NK-92 (cell line): ENCODE results near the gene DGAT2L6.

Experiments
- DNase-seq: peaks from one replicate; lab custom pipeline; 2025; ENCODE audit not compliant: unreplicated experiment; lab: John Stamatoyannopoulos, UW

Gene DGAT2L6, protein sequence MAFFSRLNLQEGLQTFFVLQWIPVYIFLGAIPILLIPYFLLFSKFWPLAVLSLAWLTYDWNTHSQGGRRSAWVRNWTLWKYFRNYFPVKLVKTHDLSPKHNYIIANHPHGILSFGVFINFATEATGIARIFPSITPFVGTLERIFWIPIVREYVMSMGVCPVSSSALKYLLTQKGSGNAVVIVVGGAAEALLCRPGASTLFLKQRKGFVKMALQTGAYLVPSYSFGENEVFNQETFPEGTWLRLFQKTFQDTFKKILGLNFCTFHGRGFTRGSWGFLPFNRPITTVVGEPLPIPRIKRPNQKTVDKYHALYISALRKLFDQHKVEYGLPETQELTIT

DNA sequence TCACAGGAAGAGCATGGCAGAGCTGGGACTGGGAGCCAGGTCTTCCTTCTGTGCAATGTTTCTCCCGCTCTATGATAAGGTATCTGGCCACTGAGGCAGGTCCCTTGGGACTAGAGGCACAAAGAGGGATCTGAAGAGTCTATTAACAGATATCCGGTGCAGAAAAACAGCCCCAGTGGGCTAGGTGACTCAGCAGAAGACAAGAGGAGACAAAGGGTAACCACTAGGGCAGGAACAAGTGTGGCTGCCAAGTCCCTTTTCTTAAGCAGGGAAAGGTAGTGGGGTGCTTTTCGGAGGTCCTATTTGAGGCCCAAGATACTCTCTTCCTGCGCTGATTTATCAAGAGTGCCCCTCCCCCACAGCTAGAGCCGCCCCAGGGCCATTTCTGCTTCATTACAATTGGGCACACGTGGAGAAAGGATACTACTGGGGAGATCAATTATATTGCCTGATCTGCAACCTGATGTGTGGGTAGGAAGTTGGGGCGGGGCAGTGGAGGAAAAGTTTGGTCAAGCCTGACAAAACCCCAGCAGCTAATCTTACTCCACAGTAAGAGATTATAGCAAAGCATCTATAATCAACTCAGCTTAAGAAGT lies at the start of gene DGAT2L6:
Gene DGAT2L6, plus strand, starts transcription at position 546 of the 596 bp plus-strand sequence. CDS start 100 bp downstream, outside the sequence.
- DNase-seq, result no peak

DNA sequence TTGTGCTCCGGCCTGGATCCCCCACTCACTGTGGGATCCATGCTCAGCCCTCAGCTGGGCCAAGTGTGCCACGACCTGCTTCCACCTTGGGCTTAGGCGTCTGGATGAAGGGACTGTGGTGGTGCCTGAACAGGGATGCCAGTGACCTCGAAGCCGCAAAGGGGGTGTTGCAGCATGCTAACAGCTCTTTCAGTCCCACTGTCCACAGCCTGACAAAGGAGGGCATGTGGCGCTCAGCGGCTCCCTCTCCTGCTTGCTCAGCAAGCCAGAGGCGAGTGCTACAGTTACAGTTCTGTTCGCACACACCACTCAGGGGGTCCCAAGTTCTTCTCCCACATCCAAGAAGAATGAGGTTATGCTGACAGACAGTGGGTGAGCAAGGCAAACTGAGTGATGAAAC lies 49.2 kb upstream of the DGAT2L6 start:
- DNase-seq, result no peak

DNA sequence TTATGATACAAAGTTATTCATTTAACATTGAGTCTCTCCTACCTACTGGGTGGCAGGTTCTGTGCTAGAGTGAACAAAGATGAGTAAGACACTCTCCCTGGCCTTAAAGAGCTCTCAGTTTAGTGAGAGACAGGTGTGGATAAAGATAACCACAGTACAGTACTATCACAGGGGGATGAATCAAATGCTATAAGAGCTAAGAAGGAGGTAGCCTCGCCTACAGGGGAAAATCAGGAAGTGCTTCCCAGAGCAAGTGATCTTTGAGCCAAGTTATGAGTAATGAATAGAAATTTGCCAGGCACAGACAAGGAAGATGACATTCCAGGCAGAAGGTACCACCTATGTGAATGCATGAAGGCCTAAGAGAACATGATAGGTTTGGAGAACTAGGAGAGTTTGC lies 47.5 kb upstream of the DGAT2L6 start:
- no peak for DNase-seq

DNA sequence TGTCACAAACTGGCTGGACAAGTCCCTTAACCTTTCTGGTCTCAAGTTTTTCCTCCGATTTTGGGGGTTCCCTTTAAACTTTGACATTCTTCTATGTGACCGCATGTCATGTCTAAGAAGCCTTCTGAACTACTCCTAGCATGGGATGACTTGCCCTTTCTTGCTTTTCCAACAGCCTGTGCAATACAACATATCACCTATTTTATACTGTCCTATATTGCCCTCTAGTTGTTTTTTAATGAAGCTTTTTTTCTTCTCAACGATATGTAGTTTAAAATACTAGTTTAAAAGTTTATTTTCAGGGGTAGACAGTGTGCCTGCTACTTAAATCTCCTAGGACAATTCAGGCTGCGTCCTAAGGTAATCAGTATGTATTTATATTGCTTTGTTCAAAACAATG lies 45.1 kb upstream of the DGAT2L6 start:
- DNase-seq, result no peak

DNA sequence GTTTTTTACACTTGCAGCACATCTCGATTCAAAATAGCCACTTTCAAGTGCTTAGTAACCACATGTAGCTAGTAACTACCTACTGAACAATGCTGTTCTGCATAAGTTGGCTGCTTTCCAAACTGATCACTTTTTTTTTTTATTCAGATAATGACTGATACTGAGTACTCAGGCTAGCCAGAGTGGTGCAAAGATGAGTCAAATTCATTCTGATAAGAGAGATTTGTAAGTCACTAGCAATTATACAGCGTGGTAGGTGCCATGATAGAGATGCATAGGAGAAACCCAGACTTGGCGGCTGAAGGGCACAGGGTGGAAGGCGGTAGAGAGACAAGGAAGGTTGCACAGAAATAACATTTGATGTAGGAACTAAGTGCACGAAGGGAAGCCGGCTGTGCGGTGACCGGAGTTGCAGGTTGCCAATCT lies 44.4 kb upstream of the DGAT2L6 start:
- no peak for DNase-seq

DNA sequence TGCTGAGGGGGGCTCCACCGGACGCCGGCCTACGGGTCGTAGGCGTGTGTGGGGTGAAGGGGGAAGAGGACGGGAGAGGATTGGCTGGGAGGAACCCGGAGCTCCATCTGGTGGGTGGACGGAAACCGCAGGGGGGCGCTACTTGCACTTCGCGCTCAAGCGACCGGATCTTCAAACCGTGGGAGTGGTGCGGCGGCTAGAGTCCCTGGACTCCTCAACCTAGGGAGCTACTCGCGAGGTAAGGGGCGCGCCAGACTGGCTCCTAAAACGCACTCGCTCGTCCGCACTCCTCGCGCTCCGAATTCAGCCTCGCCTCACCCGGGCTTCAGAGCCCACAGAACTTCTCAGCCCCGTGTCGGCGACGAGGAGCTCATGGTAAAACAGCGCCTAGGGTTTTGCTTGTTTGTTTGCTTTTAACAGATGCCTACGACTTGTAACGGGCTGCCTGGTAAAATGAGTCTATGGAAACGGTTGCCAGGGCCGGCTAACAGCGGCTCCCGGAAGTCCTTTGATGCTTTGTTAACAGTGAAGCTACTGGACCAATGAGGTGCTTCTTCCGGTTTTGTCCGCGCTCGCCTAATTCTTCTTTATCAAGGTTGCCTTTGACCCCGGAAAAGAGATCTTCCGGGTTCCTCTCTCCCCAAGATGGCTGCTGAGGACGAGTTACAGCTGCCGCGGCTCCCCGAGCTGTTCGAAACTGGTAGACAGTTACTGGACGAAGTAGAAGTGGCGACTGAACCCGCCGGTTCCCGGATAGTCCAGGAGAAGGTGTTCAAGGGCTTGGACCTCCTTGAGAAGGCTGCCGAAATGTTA lies 43.8 kb upstream of the DGAT2L6 start, which contains the start of gene IGBP1:
Gene IGBP1, plus strand, starts transcription at position 145 of the 813 bp plus-strand sequence. Its CDS starts 501 bp downstream, at position 646.
- DNase-seq, result no peak

DNA sequence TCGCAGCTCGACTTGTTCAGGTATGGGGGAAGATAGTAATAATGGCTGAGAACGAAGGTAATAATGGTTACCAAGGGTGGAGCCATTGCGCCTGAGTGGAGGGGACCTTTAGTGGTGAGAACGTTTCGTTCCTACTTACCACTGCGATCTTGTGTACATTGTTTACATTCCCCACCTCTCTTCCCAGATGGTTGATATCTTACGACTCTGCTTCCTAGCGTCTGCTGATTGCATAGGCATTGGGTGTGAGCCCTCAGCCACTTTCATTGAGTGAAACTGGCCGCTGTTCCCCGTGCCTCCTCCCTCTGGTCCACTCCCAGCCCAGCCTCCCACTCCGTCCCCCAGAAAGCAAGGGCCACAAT lies 43.2 kb upstream of the DGAT2L6 start:
- DNase-seq, result no peak

DNA sequence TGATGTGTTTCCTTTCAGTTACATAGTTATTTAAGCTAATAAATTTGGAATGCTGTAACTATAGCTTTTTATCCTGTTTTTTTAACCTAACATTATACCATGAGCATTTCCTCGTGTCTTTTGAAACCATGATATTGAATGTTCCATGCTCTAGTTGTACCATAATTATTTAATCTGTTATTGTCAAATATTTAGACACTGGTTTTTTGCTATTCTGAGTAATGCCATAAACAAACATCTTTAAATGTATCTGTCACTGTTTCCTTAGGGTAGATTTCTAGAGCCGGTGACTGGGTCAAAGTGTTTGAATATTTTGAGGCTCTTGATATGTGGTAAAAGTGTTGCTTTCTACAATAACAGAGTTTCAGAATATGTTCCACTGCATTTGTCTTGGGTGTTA lies 38.7 kb upstream of the DGAT2L6 start:
- no peak for DNase-seq

DNA sequence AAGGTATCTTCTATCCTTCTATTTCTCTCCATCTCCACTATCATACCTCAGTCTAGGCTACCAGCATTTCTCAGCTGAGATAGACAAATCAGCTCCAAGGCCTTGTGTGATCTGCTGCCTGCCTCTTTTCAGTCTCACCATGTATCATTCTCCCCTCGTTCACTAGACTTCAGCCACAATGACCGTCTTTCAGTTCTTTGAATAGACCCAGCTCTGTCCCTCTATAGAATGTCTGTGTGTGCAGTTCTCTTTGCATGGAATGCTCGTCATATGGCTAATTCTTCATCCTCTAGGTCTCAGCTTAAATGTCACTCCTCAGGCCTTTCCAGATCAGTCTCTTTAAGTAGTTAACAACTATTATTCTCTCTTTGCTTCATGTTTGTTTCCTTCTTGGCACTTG lies 37.5 kb upstream of the DGAT2L6 start:
- no peak for DNase-seq

DNA sequence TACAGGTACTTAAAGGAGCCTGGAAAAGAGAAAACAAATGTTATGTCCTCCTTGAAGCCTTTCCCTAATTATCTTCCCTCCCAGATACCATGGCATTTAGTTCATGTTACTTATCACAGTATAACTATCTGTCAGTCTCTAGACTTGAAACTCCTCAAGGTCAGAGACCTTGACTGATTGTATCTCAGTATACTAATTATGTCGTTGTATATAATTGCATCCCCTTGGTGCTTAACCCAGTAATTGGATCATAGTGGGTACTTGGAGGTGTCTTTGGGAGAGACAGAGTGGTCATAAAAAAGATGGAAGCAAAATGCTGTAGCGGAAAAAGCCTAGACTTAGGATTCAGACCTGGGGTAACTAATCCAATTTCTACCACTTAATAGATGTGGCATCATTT lies 35.9 kb upstream of the DGAT2L6 start:
- no peak for DNase-seq

DNA sequence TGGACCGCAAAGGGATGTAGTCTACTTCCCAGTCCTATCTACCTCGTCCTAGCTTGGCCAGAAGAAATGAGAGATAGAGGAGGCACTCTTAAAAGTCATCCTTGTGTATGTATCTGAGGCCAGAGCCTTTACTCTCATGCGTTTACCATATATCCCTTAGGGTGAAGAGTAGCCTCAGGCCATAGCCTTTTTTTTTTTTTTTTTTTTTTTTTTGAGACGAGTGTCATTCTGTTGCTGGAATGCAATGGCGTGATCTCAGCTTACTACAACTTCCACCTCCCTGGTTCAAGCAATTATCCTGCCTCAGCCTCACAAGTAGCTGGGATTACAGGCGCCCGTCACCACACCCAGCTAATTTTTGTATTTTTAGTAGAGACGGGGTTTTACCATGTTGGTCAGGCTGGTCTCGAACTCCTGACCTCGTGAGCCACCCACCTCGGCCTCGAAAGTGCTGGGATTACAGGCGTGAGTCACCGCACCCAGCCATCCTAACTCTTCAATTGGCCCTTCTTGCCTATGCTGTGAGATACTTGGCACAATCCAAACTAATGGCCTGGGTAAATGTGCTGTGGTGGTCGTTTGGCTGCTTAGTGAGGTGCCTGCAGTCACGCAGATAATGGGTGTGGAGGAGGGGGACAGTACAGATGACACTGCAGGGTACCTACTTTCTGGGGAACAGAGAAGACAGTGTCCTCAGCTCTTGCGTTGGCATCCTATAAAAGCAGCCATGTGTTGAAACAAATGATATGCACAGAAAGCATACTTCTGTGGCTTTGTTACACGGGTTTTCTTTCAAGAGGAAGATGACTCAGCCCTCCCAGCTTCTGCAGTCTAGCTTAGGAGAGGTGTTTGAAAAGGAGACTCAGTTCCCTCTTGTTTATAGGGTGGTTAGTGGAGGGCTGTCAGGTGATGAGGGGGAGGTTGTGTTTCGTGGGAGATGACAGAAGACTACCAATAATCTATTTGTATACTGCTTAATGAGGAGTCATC lies 10.4 kb upstream of the DGAT2L6 start:
- DNase-seq, result no peak

DNA sequence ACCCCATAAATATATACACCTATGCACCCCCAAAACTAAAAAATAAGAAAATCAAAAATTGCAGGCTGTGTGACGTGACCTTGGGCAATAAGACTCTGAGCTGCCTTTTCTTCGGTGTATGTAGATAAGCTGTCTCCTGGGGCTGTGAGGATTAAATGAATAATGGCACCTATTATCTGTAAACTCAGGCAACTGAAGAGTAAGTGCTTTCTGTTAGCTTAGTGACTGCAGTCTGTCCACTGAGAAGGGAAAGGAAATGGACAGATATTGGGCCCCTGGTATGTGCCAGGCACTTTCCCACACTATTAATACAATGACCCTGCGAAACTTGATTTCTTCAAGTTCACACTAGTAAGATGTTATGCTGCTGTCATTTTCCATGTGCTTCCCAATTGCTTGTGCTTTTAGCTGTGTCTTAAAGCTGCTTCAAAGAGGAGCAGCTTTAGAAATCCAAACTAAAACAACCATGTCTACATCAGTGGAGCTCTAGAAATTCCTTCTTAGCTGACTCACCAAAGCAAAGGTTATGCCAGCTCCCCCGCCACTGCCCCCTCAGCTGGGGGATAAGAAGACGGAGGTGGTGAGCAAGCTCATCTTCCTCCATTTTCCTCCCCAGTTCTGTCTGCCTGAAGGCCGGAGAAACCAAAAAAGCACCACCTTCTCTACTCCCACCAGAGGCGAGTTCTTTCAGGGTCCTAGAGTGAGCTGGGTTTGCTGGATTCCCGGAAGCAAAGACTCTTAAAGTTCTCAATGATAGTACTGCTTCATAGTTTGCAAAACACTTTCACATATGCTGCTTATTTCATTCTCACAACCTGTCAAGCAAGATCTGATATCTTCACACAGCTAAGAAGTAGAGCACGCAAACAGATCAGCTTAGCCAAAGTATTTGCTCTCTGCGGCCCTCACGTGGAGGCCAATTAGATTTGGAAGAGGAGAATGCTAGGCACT lies 8.8 kb upstream of the DGAT2L6 start:
- DNase-seq, result no peak

DNA sequence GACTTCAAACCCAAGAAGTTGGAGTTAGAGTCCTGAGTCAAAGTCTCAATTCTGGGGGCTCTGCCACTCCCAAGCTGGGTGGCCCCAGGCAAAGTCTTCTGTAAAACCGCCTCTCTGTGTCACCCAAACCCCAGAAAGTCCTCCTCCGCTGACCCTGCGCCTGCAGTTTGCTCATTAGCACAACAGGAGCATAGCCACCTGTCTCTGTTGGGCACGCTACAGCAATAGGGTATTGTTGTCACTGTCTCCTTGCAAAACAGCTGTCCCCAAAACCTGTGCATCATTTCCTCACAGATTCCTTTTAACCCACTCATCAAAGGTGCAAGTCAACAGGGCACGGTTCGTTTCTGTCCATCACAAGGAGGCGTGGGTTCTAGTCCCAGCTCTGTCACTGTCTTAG lies 8.0 kb upstream of the DGAT2L6 start:
- DNase-seq, result no peak

DNA sequence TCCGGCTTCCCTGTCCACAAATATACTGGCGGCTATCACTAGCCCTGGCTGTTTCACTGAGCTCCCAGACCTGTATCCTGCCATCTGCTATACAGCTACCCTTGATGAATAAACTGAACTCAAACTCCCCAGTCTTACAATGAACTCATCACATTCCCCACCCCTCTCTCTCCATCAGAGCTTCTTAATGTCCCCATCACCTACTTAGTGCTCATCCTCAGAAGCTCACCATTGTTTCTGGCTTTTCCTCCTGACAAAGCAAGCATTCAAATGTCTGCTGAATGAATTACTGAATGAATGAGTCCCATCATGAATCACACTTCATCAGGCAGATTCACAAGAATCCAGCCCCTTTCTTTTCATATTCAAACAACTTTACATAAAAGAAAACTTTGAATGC lies 5.7 kb upstream of the DGAT2L6 start:
- DNase-seq, result no peak

DNA sequence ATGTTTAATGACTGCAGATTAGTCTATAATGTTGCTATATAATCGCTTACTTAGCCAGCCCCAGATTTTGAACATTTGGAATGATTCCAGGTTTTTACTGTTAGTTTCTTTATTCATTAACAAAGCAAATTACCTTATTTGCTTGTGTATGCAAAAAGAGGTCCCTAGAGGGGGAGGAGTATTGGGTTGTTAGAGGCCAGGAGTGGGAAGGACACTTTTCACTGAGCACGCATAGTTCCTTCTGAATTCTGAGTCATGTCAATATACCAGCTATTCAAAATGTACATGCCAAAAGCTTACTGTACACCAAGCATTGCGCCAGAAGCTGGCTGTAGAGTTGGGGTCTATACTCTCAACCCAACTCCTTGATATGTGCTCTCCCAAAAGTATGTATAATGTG lies 5.1 kb upstream of the DGAT2L6 start:
- DNase-seq, result no peak

DNA sequence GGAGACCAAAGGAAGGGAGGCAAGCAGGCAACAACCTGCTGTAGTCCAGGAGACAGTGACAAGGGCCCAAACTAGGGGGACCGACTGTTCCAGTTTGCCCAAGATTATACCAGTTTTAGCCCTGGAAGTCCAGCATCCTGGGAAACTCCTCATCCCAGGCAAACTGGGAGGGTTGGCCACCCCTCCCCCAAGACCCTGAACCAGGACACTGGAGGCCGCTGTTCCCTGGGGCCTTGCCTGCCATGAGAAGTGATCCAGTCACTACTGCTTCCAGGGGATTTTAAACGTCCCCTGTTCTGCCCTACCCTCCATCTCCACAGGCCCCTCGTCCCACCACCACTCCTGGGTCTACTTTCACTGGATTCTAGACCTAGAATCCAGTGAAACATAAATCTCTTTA lies 4.3 kb upstream of the DGAT2L6 start:
- no peak for DNase-seq

DNA sequence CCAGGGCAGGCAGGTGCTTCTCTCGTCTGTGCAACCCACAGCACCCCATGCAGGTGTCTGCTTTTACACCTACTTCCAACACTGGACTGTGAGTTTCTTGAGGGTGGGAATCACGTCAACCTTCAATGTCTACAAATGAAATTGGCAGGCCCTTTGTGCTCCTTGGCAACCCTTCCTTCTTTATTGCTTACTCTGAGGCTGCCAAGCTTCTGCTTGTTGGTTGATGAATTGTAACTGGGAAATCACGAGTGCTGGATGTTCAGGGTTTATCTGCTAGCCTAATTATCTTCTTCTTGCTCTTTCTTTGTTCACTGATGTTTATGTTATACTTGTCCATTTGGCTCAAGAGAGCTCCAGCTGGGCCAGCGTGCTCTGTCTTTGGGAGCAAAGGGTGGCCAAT lies 2.5 kb upstream of the DGAT2L6 start:
- DNase-seq, result no peak

DNA sequence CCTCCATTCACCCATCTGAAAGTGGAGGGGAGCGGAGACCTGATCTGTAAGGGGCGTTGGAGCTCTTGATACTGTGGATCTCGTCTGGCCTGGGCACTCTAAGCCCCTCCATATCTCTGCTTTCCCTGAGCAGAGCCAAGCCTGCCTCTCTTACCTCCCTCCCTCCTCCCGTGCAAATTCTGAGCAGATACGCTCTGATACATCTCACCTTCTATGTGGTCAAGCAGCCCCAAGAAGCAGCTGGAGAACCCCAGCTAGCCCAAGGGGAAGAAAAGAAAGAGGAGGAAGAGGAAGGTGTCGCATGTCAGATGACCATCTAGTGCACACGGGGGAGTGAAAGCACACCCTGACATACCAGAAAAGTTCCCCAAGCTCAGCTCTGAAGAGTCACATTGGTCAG lies 1.9 kb upstream of the DGAT2L6 start:
- DNase-seq, result no peak

DNA sequence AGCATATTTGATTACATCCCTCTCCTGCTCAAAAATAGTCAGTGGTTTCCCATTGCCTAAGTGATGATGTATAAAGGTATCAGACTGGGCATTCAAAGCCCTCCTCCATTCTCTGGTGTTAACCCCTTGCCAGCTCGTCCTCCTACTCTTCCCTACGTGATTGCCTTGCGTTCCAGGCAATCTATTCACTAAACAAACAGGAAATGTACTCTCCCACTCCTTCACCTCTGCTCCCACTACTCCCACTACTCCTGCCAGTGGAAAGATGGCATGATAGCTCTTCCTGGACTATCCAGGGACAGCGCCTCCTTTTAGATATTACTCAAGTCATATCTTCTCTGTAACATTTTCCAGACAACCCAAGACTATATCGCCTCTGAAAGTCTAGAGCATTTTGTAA lies 5.8 kb downstream of the DGAT2L6 start:
- DNase-seq, result no peak

DNA sequence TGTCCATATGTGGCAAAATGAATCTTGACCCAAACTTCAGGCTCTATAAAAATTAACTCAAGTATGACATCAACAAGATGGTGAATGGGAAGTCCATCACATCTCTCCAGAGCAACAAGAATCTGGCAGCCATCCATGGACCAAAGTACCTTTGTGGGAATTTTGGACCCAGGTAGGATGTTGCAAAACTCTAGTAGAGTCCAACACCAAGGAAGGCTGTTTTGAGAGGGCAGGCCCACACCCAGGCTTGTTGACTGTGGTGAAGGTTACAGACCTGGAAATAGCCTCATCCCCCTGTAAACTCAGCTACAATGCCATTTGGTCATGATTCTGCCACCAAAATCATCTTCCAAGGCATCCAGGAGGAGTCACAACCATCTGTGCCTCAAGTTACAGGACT lies 12.9 kb downstream of the DGAT2L6 start:
- DNase-seq, result no peak
